ENCODE measurements around the gene SYNJ2. TPM values are rescaled to one million over a fixed set of nuclear protein-coding genes. Genes with fewer than 3 reads are reported as not detected.

SYNJ2 gene
- total RNA-seq, 1 donor from 2014 or later = 15.4 TPM

DNA sequence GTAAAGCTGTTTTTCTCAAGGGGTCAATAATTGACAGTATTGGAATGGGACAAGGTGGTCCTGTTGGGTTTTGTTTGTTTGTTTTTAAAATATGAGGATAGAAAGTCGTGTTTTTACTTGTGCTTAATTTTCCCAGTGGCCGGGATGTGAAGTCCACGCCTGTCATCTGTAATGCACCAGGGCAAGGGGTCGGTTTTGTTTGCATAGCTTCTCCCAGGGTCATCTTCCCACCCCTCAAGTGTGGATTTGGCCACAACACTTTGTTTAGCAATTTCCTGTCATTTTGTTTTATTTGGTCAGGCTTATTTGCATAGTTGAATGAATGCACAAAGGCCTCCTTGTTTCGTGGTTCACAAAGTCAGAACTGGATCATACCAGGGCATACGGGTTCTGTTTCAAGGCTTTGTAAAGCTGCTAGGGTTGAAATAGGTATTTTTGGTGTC, 29.8 kb downstream of the SYNJ2 start:
- no peak for DNase-seq

DNA sequence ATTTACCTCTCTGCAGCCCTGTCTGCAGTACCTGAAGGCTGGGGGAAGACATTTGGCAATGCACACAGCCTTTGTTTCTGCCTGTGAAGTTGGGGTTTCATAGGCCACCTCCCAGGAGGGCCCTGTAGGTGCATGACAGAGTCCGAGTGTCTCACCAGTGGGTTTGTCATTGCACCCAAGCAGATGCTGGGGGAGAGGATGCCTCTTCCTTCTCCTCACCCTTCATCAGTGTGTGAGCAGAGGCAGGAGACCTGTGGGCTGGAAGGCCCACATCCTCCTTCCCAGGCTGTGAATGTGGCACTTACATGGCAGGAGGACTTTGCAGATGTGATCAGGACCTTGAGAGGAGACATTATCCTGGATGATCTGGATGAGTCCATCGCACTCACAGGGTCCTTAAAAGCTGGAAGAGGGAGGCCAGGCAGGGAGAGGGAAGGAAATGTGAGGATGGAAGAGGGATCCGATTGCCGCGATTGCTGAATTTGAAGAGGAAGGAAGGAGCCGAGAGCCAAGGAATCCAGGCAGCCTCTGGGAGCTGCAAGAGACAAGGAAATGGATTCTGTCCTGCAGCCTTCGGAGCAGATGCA, 30.4 kb downstream of the SYNJ2 start:
- DNase-seq = no peak

DNA sequence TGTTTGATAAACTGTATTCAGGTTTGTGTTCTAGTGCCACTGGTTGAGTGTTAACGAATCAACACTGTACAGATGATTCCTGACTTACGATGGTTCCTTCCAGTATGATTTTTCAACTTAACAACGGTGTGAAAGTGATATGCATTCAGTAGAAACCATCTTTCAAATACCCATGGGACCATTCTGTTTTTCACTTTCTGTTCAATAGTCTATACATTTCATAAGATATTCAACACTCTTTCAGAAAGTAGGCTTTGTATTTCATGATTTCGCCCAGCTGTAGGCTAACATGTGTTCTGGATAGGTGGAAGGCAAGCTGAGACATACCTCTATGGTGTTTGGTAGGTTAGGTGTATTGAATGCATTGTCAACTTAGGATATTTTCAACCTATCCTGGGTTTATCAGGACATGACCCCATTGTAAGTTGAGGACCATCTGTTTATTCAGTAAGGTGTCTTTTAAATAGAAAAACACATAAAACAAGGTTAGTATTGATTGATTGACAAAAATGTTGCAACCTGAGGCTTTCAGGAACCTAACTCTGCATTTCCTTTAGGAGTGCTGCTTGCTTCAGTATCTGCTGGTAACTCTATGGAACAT, 32.3 kb downstream of the SYNJ2 start:
- no peak for DNase-seq

DNA sequence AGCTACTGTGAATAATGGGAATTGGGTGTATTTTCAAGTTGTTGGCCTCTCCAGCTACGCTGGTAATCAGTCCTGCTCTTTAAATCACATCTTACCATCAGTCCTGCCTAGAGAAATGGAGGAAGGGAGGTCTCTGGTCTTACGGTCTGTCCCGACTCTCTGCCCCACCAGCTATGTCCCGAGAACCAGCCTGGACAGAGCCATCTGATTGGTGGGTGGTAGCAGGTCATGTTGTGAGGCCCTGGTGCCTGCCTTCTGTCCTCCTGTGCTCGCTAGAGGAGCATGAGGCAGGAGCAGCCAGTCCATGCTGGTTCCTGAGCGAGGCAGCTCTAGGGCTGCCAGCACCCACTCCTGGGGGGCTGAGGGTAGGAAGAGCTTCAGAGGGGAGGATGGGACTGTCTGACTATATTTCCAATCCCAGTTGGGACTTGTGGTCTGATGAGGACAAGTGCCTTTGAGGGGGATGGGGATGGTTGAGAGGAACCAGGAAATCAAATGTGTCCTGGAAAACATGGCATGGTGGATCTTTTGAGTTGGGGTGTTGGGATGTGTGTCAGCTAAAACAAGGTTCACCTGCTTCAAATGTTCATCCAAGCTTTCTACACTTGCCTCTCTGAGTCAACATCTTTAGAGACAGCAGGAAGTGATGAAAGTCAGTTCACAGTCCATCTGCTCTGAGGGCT, 33.0 kb downstream of the SYNJ2 start:
- no peak for DNase-seq

DNA sequence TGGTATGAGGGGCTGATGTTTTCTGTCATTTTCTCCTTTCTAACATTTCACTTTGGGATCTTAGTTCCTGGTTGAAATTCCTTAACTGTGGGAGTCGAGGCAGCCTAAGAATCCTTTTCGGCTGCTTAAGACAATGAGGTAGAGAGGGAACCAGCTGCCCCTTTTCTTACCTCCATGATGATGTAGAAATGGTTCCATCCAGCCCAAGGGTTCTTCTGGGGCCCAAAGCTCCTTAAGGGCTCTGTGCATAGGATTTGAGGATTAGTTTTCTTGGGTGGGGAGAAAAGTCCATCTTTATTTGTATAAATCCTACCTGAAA, 33.5 kb downstream of the SYNJ2 start:
- DNase-seq = no peak

DNA sequence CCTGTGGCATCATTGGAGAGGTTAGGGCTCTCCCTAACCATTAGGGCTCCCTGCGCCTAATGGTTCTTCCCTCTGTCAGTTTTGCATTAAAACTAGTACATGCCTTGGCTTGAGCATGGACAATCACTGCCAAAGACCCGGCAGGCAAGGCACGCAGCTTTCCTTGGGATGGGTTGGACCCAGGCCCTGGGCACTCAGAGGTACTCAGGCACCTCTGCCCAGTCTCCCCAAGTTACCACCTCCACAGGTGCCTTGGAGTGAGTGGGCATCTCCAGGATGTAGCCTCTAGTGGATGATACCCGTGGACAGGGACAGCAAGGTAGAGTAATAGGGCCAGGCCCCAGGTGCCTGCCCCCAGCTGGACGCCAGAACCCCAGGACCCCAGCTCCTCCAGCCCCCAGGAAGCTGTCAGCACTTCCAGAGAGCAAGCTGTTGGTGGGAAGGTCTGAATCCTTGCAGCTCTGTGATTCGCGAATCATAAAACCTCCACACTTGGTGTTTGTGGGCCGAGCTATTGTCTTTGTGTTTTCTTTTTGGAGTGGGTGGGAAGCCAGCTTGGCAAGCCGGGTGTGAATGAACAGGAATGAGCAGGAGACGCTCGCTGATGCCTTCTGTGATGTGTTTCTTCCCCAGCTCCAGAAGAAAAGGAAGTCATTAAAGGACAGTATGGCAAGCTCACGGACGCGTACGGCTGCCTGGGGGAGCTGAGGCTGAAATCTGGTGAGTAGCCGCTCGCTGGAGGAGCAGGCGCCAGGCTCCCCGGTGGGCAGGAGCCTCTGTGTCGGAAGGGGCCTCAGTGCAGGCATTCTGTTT, 35.1 kb downstream of the SYNJ2 start:
- peak; percentile 61 for DNase-seq

DNA sequence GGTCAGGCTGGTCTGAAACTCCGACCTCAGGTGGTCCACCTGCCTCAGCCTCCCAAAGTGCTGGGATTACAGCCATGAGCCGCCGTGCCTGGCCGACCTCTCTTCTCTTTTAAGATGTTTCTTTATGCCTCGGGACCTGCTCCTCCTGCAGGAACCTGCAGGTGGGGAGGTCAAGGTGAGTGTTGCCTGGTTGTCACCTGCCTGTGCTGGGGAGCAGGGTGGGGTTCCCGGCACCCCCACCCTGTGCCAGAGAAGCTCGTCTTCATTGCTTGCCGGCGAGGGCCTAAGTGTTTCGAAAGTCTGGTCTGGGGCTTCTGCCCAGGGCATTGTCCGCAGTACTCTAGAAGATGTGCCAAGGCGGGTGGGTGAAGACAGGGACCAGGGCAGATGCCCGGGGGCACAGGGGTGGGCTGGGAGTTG, 36.0 kb downstream of the SYNJ2 start:
- no peak for DNase-seq

DNA sequence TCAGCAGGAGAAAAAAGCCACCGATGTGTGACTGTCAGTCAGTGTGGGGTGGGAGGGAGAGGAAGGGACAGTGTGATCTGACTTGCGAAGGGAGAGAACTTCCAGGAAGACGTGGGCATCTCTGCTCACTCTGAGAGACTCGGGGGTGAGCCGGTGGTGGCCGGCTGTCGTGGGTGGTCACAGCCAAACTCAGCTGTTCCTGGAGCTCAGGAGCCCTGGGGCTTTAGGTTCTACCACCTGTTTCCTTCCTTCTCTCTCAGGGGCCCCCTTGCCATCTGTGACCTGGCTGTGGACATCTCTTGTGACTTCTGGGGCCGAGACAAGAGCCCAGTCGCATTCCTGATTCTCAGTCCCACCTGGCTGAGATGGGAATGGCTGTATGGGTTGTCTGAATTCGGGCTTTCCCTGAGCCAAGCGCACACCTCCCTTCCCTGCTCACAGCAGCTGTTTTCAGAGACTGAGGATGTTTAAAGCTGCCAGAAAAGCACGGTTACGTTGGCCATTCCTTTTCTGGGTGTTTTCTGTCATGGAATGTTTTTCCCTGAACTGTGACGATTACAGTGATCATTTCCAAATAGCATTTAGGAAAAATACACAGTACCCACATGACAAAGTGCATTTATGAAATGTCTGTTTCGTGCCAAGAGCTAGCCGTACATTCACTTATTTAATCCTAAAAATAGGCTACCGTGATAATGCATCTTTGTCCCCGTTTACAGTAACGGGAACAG, 36.5 kb downstream of the SYNJ2 start:
- peak; percentile 90 for DNase-seq

DNA sequence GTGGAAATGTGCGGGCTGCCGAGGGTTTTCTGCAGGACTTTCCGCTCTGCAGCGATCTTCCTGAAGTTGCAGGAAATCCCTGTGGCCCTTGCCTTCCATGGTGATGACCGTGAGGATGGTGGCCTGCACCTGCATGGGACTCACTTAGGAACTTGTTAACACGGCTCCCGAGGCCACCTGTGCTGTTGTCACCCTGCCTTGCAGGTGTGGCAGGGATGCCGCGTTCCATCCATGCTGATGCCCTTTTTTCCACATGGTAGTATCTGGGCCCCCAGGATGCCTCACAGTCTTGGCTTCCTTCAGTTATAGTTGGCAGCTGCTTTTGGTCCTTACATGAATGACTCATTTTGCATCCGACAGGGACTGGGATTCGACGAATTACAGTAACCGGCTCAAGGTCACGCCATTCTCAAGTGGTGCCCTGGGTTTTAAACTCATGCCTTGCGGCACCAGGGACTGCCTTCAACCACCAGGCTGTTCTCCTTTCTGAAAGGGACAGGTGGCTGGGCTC, 37.2 kb downstream of the SYNJ2 start:
- peak; percentile 77 for DNase-seq

DNA sequence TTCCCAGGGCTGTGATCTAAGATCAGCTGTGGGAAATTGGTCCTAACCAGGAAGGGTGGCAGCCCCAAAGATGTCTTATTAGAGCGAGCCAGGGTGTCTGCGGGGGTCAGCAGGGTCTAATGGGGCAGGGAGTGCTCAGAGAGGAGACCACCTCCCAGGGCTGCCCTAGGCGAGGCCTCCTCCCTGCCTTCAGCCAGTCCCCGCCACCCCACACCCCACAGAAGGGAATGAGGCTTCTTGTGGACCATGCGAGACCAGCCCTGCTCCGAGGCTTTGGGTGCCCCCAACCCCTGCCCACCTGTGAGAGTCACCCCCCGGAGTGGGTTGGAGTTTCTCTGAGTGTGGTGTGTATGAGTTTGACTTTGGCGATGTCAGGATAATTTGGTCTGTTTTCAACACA, 37.8 kb downstream of the SYNJ2 start:
- DNase-seq = no peak

DNA sequence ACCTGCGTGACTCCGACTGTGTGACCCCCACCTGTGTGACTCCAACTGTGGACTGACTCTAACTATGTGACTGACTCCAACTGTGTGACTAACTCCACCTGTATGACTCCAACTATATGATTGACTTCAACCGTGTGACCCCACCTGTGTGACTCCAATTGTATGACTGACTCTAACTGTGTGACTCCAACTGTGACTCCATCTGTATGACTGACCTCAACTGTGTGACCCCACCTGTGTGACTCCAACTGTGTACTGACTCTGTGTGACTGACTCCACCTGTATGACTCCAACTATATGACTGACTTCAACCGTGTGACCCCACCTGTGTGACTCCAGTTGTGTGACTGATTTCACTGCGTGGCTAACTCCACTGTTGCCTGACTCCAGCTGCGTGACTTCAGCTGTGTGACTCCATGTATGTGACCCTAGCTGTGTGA, 38.6 kb downstream of the SYNJ2 start:
- DNase-seq = no peak

DNA sequence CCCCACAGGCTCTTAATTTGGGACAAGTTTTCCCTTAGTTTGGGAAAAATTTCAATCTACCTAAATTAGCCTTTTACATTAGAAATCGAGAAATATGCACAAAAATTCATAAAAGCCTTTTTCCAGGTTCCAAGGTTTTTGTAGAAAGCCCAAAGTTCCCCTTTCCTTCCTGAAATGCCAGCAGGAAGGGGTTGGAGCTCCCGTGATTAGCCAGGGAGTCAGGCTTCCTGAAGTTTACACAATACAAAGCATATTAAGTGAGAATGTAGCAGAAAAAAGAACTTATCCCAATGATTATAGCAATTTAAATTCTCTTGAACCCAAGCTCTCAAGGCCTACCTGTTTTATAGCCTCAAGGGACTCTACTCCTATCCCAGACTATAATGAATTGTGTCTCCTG, 39.1 kb downstream of the SYNJ2 start:
- no peak for DNase-seq

DNA sequence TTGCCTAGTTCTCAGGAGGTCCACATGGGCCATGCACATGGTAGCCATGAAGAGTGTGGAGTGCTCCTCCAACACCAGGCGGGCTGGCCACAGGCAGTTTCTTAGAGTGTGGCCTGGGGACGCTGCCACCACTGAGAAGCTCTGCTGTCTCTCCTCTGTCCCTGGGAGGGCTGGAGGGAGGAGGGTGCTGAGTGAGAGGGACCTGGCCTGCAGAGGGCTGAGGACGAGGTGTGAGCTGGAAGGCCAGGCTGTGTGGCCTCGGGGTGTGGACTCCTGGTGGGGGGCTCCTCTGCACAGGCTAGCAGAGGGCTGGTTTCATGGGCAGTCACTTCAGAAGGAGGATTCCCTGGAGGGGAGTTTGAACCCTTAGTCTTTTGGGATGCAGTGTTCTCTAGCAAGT, 39.7 kb downstream of the SYNJ2 start:
- no peak for DNase-seq

DNA sequence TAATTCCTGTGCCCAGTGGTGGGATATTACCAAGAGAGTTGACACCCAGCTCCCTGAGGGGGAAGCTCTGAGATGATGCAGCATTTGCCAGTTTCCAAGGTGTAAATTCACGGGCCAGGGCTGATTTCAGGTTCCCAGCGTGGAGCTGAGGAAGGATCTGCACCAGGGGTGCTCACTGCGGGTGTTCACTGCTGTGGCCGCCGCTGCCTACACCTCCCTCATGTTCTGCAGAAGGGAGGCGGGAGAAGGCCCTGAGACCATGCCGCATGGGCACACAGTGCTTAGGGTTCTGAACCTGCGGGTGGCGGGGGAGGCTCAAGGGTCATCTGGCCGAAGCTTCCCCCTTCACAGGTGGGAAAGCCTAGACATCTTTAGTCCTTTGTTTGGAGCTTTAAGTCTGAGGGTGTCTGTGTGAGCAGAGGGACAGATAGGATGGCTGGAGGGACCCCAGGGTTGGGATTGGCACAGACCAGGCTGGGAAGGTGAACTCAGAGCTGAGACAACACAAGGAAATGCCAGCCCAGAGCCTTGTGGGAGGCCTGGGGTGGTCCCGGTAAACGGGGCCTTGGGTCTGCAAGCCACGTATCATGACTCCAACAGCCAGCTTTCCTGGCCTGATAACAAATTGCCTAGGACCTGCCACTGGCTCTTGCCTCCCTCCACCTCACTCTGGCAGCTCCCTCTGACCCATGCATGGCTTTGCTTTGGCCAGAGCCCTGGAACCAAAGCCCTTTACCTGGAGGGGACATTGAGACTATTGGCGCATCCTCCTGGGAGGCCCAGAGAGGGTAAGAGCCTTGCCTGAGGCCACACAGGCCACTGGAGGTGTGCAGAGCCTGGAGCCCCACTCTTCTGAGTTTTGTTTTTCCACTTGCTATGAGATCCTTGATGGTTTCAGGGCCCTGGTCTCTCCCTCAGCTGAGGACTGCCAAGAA, 40.4 kb downstream of the SYNJ2 start:
- DNase-seq = no peak

DNA sequence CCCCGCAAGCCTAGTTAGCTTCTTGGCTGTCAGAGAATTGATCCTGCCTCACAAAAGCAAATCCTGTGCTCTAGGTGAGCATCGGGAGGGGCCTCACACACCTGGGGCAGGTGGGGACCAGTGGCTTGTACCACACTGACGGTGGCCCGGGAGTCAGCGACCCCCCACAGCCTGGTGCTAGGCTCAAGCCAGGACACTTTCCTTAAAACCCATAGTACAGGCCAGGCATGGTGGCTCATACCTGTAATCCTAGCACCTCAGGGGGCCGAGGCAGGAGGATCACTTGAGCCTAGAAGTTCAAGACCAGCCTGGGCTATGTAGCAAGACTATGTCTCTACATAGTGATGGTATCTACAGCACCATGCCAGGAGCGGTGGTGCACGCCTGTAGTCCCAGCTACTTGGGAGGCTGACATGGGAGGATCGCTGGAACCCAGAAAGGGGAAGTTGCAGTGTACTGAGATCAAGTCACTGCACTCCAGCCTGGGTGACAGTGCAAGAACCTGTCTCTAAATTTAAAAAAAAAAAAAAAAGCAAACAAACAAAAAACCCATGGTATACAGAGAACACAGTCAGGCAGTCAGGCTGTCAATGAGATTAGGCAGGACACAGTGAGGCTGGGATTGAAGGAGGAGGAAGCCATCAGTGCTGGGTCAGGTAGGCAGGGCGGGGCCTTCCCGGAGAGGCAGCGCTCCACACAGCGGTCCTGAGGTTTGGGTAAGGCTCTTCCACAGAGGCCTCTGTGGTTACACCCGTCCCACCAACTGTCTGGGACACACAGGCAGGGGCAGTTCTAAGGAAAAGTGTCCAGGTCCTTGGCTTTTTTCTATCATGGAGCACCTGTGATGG, 41.3 kb downstream of the SYNJ2 start:
- no peak for DNase-seq

DNA sequence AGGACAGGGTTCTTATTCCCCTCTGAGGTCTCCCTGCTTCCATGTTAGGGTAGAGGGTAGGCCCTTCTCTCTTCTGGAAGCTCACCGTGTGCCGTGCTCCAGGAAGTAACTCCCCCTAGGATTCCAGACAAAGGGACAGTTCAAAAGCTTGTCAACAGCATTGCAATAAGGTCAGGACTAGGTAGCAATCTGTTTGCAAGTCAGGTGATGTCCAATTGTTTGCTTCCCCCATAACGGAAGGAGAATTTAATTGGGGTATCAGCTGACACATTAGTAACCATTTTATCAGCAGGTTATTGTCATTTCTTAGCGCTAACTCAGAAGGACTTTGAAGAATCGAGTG, 41.9 kb downstream of the SYNJ2 start:
- DNase-seq = no peak

DNA sequence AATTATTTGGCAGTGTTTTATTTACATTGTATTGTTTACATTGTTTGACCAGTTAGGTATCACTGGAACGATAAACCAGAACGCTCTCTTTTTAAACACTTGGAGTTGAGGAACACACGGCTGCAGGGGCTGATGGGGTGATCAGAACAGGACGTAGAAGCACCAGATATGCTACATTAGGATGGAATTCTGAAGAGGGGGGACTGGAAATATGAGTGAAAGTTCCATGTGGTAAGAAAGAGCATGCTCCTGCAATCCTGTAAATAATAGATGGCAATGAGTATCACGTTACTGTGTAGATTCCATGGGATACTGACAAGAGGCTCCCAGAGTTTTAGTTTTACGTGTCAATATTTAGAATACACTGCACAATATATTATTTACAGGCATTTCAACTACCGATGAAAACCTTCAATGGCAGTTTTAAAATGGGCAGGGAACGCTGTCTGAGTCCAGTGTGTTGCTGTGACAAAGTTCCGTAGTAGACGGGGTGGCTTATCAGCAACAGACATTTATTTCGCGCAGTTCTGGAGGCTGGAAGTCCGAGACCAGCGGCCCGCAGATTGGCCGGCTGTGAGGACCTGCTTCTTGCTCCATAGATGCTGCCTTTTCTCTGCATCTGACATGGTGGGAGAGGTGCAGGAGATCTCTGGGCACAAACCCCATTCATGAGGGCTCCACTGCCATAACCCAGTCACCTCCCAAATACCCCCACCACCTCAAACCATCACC, 43.1 kb downstream of the SYNJ2 start:
- no peak for DNase-seq

DNA sequence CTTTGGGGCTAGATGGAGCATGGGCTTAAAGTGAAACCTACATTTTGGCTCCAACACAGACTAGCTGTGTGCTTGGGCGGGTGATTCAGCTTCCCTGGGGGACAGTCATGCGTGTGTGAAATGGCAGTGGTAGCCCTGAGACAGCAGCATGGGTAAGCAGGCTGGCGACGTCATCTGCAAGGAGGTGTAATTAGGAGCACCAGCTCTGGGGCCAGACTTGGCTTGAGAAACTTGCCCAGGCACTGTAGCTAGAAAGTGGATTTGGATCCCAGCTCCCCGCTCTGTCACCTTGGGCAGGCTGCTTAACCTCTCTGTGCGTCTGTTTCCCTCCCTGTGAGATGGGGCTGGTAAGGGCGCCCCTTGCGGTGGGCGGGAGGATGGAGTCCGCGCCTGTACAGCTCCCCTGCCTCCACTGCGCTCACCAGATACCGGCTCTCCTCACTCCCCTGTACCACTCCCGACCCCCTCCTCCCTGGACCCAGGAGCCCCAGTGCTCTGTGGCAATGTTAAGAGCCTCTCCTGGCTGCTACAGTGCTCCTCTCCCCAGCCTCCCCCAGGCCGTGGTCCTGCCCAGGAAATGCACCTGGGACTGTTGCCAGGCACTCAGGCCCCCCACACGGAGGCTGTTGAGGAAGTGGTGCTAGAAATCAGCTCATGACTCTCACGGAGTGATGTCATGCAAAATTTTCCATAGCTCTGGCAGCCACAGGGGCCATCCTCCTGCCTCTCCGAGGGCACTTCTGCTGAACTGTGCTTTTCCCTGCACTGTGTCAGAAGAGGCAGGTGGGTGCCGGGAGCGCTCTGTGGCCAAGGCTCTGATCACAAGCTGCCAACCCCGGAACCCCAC, 44.6 kb downstream of the SYNJ2 start:
- DNase-seq = peak; percentile 88
